GM12878 (cell line): Measurements from ENCODE around the gene EYA2.

Source experiments
- FOXM1 ChIP-seq: IDR thresholded peaks from 2 replicates; pipeline ENCODE4 v1.6.1; 2012; ENCODE audit warnings: low read depth, mild to moderate bottlenecking, inconsistent platforms, low read length, moderate library complexity
- NBN ChIP-seq: fragments of 450-650 bp; IDR thresholded peaks from 2 replicates; pipeline ENCODE4 v1.6.1; 2016
- SMC3 ChIP-seq: IDR thresholded peaks from 2 replicates; pipeline ENCODE4 v1.6.1; 2011; ENCODE audit warnings: low read length, improper control_type of control experiment, borderline replicate concordance
- ZNF384 ChIP-seq: IDR thresholded peaks from 2 replicates; pipeline ENCODE4 v1.6.1; 2012; ENCODE audit warnings: low read depth, mild to moderate bottlenecking, low read length, improper control_type of control experiment, borderline replicate concordance
- TF ChIP-seq, protein P1 (sequence below): IDR thresholded peaks from 2 replicates; pipeline ENCODE4 v1.6.1; 2011; ENCODE audit warnings: mild to moderate bottlenecking, low read depth, low read length, moderate library complexity; ENCODE audit not compliant: insufficient replicate concordance
- TF ChIP-seq, protein P2 (sequence below): fragments of 150-350 bp; IDR thresholded peaks from 2 replicates; pipeline ENCODE4 v1.6.1; 2014; ENCODE audit warnings: mild to moderate bottlenecking, low read depth, low read length
- TF ChIP-seq, protein P3 (sequence below), 3 experiments: IDR thresholded peaks in 2 of 3; conservative IDR thresholded peaks in 1 of 3; 2 replicates each; pipeline ENCODE4 v1.5.1; 2011; ENCODE audit warnings: low read depth in 3 of 3, low read length in 3 of 3, mild to moderate bottlenecking in 3 of 3, control low read depth in 2 of 3, moderate library complexity in 2 of 3, inconsistent platforms in 1 of 3, mixed read lengths in 1 of 3; ENCODE audit not compliant: control insufficient read depth in 2 of 3, insufficient read depth in 1 of 3; ENCODE audit errors: extremely low read depth in 1 of 3

DNA sequence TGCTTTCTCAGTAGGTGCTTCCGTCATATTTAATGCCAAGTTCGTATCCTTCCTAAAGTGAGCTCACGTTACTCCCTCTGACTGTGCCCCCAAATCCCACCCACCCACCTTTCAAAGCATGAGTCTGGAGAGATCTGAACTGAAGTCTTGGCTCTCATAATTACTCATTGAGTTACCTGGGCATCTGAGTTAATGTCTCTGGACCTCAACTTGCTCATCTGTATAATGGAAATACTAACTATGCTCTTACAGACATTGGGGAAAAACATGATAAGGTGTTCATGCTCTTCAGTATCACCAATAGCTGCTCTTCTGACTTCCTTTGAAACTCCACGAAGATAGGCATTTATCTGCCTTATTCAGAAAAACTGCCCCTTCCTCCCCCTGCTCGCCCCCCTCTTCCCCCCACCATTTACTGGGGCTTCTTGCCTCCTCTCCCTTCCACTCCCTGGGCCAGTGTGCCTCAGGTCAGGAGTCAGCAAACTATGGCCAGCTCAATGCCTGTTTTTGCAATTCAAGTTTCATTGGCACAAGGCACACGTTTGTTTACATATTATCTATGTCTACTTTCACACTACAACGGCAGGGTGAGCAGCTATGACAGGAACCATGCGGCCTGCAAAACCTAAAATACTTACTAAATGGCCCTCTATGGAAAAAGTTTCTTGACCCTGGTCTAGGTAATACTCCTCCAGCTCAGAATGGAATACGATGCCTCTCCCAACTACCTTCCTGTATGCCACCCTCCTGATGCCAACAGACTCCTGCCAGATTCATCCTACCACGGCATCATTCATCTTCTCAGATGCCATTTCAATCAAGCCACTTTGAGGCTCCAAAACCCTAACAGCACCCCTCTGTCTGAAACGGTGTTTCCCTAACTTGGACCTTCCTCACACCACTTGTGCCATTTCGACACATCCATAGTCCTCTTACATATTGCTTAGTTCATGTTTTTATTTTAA lies 323.1 kb downstream of the EYA2 start:
- TF ChIP-seq FOXM1 (no peak), ZNF384 (no peak), SMC3 (no peak), NBN (no peak)
- TF ChIP-seq, protein P1, sequence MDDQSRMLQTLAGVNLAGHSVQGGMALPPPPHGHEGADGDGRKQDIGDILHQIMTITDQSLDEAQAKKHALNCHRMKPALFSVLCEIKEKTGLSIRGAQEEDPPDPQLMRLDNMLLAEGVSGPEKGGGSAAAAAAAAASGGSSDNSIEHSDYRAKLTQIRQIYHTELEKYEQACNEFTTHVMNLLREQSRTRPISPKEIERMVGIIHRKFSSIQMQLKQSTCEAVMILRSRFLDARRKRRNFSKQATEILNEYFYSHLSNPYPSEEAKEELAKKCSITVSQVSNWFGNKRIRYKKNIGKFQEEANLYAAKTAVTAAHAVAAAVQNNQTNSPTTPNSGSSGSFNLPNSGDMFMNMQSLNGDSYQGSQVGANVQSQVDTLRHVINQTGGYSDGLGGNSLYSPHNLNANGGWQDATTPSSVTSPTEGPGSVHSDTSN = no peak
- TF ChIP-seq, protein P2, sequence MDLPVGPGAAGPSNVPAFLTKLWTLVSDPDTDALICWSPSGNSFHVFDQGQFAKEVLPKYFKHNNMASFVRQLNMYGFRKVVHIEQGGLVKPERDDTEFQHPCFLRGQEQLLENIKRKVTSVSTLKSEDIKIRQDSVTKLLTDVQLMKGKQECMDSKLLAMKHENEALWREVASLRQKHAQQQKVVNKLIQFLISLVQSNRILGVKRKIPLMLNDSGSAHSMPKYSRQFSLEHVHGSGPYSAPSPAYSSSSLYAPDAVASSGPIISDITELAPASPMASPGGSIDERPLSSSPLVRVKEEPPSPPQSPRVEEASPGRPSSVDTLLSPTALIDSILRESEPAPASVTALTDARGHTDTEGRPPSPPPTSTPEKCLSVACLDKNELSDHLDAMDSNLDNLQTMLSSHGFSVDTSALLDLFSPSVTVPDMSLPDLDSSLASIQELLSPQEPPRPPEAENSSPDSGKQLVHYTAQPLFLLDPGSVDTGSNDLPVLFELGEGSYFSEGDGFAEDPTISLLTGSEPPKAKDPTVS = no peak
- TF ChIP-seq, protein P3, sequence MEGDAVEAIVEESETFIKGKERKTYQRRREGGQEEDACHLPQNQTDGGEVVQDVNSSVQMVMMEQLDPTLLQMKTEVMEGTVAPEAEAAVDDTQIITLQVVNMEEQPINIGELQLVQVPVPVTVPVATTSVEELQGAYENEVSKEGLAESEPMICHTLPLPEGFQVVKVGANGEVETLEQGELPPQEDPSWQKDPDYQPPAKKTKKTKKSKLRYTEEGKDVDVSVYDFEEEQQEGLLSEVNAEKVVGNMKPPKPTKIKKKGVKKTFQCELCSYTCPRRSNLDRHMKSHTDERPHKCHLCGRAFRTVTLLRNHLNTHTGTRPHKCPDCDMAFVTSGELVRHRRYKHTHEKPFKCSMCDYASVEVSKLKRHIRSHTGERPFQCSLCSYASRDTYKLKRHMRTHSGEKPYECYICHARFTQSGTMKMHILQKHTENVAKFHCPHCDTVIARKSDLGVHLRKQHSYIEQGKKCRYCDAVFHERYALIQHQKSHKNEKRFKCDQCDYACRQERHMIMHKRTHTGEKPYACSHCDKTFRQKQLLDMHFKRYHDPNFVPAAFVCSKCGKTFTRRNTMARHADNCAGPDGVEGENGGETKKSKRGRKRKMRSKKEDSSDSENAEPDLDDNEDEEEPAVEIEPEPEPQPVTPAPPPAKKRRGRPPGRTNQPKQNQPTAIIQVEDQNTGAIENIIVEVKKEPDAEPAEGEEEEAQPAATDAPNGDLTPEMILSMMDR (IDR thresholded peaks at IDR 0.05 in 2 of 3, conservative IDR thresholded peaks at IDR 0.05 in 1 of 3; ENCODE audit: control insufficient read depth in 2 of 3, extremely low read depth in 1 of 3, insufficient read depth in 1 of 3, low read depth in 3 of 3, low read length in 3 of 3) = no peak
